ENCODE data around the gene GNL1.

GRCh38 chr6:30515944-30516753 lies 40.1 kb downstream of the GNL1 start:
- TF ChIP-seq CTCF (IDR thresholded peaks at IDR 0.05 in 2 of 3, conservative IDR thresholded peaks at IDR 0.05 in 1 of 3; ENCODE audit: borderline replicate concordance in 1 of 3, insufficient read depth in 1 of 3, low read depth in 2 of 3, low read length in 2 of 3): no peak
- TF ChIP-seq EZH2 (IDR thresholded peaks at IDR 0.05): no peak
- no peak for TF ChIP-seq ZNF274 (IDR thresholded peaks at IDR 0.05; ENCODE audit: low read depth, low read length)
- TF ChIP-seq POLR2A (IDR thresholded peaks at IDR 0.05; ENCODE audit: borderline replicate concordance, extremely low read depth, insufficient read depth, insufficient read length): no peak
- no peak for TF ChIP-seq REST (IDR thresholded peaks at IDR 0.05; ENCODE audit: low read depth)
- peak; percentile 69 for TF ChIP-seq POLR2AphosphoS5 (IDR thresholded peaks at IDR 0.05; ENCODE audit: low read depth, low read length)

All from HCT116 (cell line).